GM23338 (cell line): ENCODE measurements around the gene HOTAIR.

ENCODE experiments used
- POLR2AphosphoS5 ChIP-seq: IDR thresholded peaks from 2 replicates; pipeline ENCODE4 v1.6.1; 2016; ENCODE audit warnings: antibody characterized with exemption, low read depth
- TF ChIP-seq, protein P1 (sequence below): IDR thresholded peaks from one replicate; pipeline ENCODE4 v1.6.1; 2018; ENCODE audit warnings: antibody characterized with exemption; ENCODE audit not compliant: unreplicated experiment

DNA sequence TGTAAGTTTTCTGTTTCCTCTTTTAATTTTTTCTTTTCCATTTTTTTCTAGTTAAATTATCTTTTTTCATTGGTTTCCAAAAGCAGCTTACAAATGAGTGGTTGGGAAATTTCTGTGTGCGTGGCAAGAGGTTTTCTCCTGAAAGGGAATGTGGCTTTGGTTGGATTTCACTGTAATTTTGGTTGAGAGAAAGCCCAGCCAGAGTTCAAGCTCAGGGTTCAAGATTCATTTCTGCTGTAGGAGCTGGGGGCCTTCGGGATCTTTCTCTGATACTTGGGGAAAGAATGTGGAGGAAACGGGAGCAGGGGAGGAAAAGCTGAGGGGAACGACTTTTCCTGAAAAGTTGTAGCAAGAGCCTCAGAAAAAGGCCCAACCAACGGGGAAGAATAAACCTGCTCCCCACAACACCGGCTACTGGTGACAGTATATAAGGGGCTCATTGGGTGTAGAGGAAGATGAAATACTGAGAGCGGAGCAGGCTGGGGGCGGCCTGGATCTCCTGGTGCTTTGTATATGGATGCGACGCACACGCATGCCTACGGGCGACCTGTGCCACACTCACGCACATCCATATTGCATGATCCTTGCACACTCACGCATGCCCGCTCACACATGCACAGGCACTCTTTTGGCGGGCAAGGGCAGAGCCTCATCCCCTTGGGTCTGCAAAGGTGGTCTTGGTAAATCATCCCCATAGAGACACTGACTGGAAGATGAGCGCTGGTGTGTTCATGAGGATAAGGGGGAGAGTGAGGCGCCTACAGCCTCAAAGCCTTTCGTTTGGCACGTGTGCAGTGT, 12.1 kb upstream of the HOTAIR start:
- TF ChIP-seq, protein P1, sequence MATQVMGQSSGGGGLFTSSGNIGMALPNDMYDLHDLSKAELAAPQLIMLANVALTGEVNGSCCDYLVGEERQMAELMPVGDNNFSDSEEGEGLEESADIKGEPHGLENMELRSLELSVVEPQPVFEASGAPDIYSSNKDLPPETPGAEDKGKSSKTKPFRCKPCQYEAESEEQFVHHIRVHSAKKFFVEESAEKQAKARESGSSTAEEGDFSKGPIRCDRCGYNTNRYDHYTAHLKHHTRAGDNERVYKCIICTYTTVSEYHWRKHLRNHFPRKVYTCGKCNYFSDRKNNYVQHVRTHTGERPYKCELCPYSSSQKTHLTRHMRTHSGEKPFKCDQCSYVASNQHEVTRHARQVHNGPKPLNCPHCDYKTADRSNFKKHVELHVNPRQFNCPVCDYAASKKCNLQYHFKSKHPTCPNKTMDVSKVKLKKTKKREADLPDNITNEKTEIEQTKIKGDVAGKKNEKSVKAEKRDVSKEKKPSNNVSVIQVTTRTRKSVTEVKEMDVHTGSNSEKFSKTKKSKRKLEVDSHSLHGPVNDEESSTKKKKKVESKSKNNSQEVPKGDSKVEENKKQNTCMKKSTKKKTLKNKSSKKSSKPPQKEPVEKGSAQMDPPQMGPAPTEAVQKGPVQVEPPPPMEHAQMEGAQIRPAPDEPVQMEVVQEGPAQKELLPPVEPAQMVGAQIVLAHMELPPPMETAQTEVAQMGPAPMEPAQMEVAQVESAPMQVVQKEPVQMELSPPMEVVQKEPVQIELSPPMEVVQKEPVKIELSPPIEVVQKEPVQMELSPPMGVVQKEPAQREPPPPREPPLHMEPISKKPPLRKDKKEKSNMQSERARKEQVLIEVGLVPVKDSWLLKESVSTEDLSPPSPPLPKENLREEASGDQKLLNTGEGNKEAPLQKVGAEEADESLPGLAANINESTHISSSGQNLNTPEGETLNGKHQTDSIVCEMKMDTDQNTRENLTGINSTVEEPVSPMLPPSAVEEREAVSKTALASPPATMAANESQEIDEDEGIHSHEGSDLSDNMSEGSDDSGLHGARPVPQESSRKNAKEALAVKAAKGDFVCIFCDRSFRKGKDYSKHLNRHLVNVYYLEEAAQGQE: no peak
- no peak for TF ChIP-seq POLR2AphosphoS5
